GM21526 (cell line): ENCODE data around the gene ZDHHC23.

Experiments used
- ATAC-seq: cut with Tn5 transposase; IDR thresholded peaks from one replicate; pipeline ENCODE4 v1.9.1; 2021; ENCODE audit warnings: moderate library complexity; ENCODE audit not compliant: unreplicated experiment, low FRiP score

Gene ZDHHC23

GRCh38 chr3:113985541-113985940 lies 37.7 kb downstream of the ZDHHC23 start:
- ATAC-seq, result no peak

- ATAC-seq, result peak; percentile 95
Measured at GRCh38 chr3:114005481-114005880, 57.7 kb downstream of the ZDHHC23 start.

- ATAC-seq, result peak; percentile 79
Measured at GRCh38 chr3:114011059-114011797, 63.4 kb downstream of the ZDHHC23 start.
